ENCODE results near the gene EDEM3. TPM values are rescaled to one million over a fixed set of nuclear protein-coding genes. Genes with fewer than 3 reads are reported as not detected.

The EDEM3 gene
- total and polyA plus RNA-seq, 4 donors: 11.7 to 53.8 (median 23.7) TPM

DNA sequence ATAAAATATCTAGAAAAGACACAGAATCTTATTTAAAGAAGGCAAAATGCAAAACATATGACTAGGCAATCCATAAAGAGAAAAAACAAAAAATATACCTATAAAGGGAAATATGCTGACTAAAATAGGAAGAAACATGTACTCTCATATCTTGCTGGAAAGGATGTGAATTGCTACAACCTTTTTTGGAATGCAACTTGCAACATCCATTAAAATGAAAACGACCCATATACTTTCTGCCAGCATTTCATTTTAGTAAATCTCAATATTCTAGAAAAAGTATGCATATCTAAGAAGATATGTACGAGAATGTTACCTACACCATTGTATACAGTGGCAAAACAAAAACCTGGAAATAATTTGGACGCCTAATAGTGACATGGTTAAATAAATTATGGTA, 56.6 kb downstream of the EDEM3 start:
- no peak for DNase-seq (ENCODE audit: low spot score)
- Histone ChIP-seq H3K9me3 (ENCODE audit: control insufficient read depth in 4 of 4, low read length in 3 of 4) (no peaks in the 10 kb centered on the region), H3K4me3 (ENCODE audit: low read depth in 1 of 3, low read length in 3 of 3) (no peak overlapping the region), H3K27me3 (ENCODE audit: control insufficient read depth in 4 of 4, insufficient read depth in 4 of 4, low read length in 3 of 4) (no peaks in the 10 kb centered on the region), H3K9ac (ENCODE audit: low read depth in 1 of 2, low read length in 2 of 2) (no peak overlapping the region), H3K36me3 (ENCODE audit: control insufficient read depth in 4 of 4, insufficient read depth in 3 of 4, low read depth in 1 of 4, low read length in 3 of 4) (peaks cover 1 to 47% (median 29%) of the 10 kb centered on the region in 4 donors), H3K27ac (ENCODE audit: low read depth in 1 of 2, low read length in 2 of 2) (no peak overlapping the region), H3K4me1 (ENCODE audit: control insufficient read depth in 4 of 4, insufficient read depth in 4 of 4, low read length in 3 of 4) (no peaks in the 10 kb centered on the region)
- WGBS: 85% methylated on average over 3 of the region's 3 CpGs
- TF ChIP-seq, protein P1, sequence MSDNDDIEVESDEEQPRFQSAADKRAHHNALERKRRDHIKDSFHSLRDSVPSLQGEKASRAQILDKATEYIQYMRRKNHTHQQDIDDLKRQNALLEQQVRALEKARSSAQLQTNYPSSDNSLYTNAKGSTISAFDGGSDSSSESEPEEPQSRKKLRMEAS (IDR thresholded peaks at IDR 0.05): no peak
- TF ChIP-seq, protein P2, sequence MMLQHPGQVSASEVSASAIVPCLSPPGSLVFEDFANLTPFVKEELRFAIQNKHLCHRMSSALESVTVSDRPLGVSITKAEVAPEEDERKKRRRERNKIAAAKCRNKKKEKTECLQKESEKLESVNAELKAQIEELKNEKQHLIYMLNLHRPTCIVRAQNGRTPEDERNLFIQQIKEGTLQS (IDR thresholded peaks at IDR 0.05): no peak
- TF ChIP-seq, protein P3, sequence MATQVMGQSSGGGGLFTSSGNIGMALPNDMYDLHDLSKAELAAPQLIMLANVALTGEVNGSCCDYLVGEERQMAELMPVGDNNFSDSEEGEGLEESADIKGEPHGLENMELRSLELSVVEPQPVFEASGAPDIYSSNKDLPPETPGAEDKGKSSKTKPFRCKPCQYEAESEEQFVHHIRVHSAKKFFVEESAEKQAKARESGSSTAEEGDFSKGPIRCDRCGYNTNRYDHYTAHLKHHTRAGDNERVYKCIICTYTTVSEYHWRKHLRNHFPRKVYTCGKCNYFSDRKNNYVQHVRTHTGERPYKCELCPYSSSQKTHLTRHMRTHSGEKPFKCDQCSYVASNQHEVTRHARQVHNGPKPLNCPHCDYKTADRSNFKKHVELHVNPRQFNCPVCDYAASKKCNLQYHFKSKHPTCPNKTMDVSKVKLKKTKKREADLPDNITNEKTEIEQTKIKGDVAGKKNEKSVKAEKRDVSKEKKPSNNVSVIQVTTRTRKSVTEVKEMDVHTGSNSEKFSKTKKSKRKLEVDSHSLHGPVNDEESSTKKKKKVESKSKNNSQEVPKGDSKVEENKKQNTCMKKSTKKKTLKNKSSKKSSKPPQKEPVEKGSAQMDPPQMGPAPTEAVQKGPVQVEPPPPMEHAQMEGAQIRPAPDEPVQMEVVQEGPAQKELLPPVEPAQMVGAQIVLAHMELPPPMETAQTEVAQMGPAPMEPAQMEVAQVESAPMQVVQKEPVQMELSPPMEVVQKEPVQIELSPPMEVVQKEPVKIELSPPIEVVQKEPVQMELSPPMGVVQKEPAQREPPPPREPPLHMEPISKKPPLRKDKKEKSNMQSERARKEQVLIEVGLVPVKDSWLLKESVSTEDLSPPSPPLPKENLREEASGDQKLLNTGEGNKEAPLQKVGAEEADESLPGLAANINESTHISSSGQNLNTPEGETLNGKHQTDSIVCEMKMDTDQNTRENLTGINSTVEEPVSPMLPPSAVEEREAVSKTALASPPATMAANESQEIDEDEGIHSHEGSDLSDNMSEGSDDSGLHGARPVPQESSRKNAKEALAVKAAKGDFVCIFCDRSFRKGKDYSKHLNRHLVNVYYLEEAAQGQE (IDR thresholded peaks at IDR 0.05): no peak
- no peak for TF ChIP-seq SP1 (IDR thresholded peaks at IDR 0.05)
- TF ChIP-seq HNF4G (IDR thresholded peaks at IDR 0.05): no peak
- no peak for TF ChIP-seq GABPA (IDR thresholded peaks at IDR 0.05 in 1 of 2, conservative IDR thresholded peaks at IDR 0.05 in 1 of 2)
- TF ChIP-seq RXRA (IDR thresholded peaks at IDR 0.05): no peak
- no peak for TF ChIP-seq EGR1 (IDR thresholded peaks at IDR 0.05; ENCODE audit: low read depth in 2 of 2)
- no peak for TF ChIP-seq TAF1 (conservative IDR thresholded peaks at IDR 0.05)
- no peak for TF ChIP-seq JUND (IDR thresholded peaks at IDR 0.05)
- no peak for TF ChIP-seq FOXA2 (IDR thresholded peaks at IDR 0.05)
- TF ChIP-seq, protein P4, sequence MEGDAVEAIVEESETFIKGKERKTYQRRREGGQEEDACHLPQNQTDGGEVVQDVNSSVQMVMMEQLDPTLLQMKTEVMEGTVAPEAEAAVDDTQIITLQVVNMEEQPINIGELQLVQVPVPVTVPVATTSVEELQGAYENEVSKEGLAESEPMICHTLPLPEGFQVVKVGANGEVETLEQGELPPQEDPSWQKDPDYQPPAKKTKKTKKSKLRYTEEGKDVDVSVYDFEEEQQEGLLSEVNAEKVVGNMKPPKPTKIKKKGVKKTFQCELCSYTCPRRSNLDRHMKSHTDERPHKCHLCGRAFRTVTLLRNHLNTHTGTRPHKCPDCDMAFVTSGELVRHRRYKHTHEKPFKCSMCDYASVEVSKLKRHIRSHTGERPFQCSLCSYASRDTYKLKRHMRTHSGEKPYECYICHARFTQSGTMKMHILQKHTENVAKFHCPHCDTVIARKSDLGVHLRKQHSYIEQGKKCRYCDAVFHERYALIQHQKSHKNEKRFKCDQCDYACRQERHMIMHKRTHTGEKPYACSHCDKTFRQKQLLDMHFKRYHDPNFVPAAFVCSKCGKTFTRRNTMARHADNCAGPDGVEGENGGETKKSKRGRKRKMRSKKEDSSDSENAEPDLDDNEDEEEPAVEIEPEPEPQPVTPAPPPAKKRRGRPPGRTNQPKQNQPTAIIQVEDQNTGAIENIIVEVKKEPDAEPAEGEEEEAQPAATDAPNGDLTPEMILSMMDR (IDR thresholded peaks at IDR 0.05; ENCODE audit: low read depth, low read length, missing input control): no peak
- no peak for TF ChIP-seq FOXA1 (IDR thresholded peaks at IDR 0.05)

DNA sequence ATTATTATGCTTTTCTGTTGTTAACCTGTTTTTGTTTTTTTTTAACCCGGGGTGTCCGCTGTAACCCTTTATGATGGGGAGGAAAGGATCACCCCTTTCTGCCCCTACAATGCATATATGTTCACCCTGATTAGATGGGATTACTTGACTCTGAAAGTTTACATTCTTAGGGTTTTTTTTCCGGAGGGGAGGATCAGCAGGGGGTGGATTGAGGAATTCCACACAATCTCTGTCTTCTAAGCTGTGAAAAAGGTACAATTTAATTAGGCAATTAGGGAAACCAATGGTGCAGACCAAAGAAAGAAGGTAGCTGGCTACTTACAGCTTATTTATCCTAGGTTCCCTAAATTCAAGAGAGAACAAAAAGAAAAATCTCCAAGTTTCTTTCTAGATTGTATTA, 58.3 kb downstream of the EDEM3 start:
- H3K27me3 ChIP-seq (ENCODE audit: control insufficient read depth in 4 of 4, insufficient read depth in 4 of 4, low read length in 3 of 4): no peaks in the 10 kb centered on the region
- 89% methylated on average over 3 of the region's 3 CpGs for WGBS
- no peaks in the 10 kb centered on the region for H3K4me1 ChIP-seq (ENCODE audit: control insufficient read depth in 4 of 4, insufficient read depth in 4 of 4, low read length in 3 of 4)
- DNase-seq (ENCODE audit: low spot score): no peak
- H3K36me3 ChIP-seq (ENCODE audit: control insufficient read depth in 4 of 4, insufficient read depth in 3 of 4, low read depth in 1 of 4, low read length in 3 of 4): peaks cover 1 to 35% (median 19%) of the 10 kb centered on the region in 4 donors
- H3K27ac ChIP-seq (ENCODE audit: low read depth in 1 of 2, low read length in 2 of 2): no peak overlapping the region
- H3K9me3 ChIP-seq (ENCODE audit: control insufficient read depth in 4 of 4, low read length in 3 of 4): no peaks in the 10 kb centered on the region
- no peak overlapping the region for H3K4me3 ChIP-seq (ENCODE audit: low read depth in 1 of 3, low read length in 3 of 3)
- no peak overlapping the region for H3K9ac ChIP-seq (ENCODE audit: low read depth in 1 of 2, low read length in 2 of 2)
- TF ChIP-seq, protein P1 (IDR thresholded peaks at IDR 0.05): no peak
- TF ChIP-seq NR2F2 (IDR thresholded peaks at IDR 0.05): no peak
- TF ChIP-seq HNF4A (conservative IDR thresholded peaks at IDR 0.05): no peak
- TF ChIP-seq RAD21 (IDR thresholded peaks at IDR 0.05): no peak
- no peak for TF ChIP-seq YY1 (IDR thresholded peaks at IDR 0.05)
- TF ChIP-seq, protein P4 (IDR thresholded peaks at IDR 0.05; ENCODE audit: low read depth, low read length, missing input control): no peak
- no peak for TF ChIP-seq EGR1 (IDR thresholded peaks at IDR 0.05; ENCODE audit: low read depth in 2 of 2)
- TF ChIP-seq FOXA2 (IDR thresholded peaks at IDR 0.05): no peak
- TF ChIP-seq GABPA (IDR thresholded peaks at IDR 0.05 in 1 of 2, conservative IDR thresholded peaks at IDR 0.05 in 1 of 2): no peak
- TF ChIP-seq, protein P2 (IDR thresholded peaks at IDR 0.05): no peak
- TF ChIP-seq, protein P3 (IDR thresholded peaks at IDR 0.05): no peak
- TF ChIP-seq FOXA1 (IDR thresholded peaks at IDR 0.05): no peak
- TF ChIP-seq TAF1 (conservative IDR thresholded peaks at IDR 0.05): no peak
- TF ChIP-seq RXRA (IDR thresholded peaks at IDR 0.05): no peak
- no peak for TF ChIP-seq SP1 (IDR thresholded peaks at IDR 0.05)

All from liver (tissue), 9 donors.